GM18867 (cell line): ENCODE measurements around the gene TRMO.
"Not testable (repeated sequence)": the region's sequence is repeated elsewhere in the genome, so short reads cannot be mapped to it uniquely, and the experiment has no call there.

Source experiments
- ATAC-seq: cut with Tn5 transposase; IDR thresholded peaks from one replicate; pipeline ENCODE4 v1.9.1; 2021; ENCODE audit warnings: mild to moderate bottlenecking, moderate library complexity; ENCODE audit not compliant: unreplicated experiment

The TRMO gene

GRCh38 chr9:97921959-97922724 lies at the start of gene TRMO:
TSS of gene TRMO (minus strand) at chr9:97922500. CDS start at chr9:97922493, 7 bp downstream.
- peak; percentile 78 for ATAC-seq

- ATAC-seq, result no peak
Measured at GRCh38 chr9:97970165-97970564, 47.9 kb upstream of the TRMO start.

- no peak for ATAC-seq
Measured at GRCh38 chr9:97969014-97969413, 46.7 kb upstream of the TRMO start.

- no peak for ATAC-seq
Measured at GRCh38 chr9:97966493-97966892, 44.2 kb upstream of the TRMO start.

GRCh38 chr9:97964901-97965300 lies 42.6 kb upstream of the TRMO start:
- no peak for ATAC-seq

- no peak for ATAC-seq
Measured at GRCh38 chr9:97963232-97963631, 40.9 kb upstream of the TRMO start.

- ATAC-seq, result no peak
Measured at GRCh38 chr9:97962575-97962974, 40.3 kb upstream of the TRMO start.

GRCh38 chr9:97962136-97962535 lies 39.8 kb upstream of the TRMO start:
- ATAC-seq, result no peak

GRCh38 chr9:97961361-97961760 lies 39.1 kb upstream of the TRMO start:
- no peak for ATAC-seq

GRCh38 chr9:97960678-97961328 lies 38.5 kb upstream of the TRMO start:
- not testable (repeated sequence) for ATAC-seq

- ATAC-seq, result no peak
Measured at GRCh38 chr9:97959585-97959984, 37.3 kb upstream of the TRMO start.

GRCh38 chr9:97958812-97959511 lies 36.7 kb upstream of the TRMO start:
- no peak for ATAC-seq

GRCh38 chr9:97956331-97956730 lies 34.0 kb upstream of the TRMO start:
- ATAC-seq, result no peak

GRCh38 chr9:97954550-97954989 lies 32.3 kb upstream of the TRMO start:
- peak; percentile 88 for ATAC-seq

GRCh38 chr9:97950873-97951272 lies 28.6 kb upstream of the TRMO start:
- ATAC-seq, result not testable (repeated sequence)

GRCh38 chr9:97947094-97947493 lies 24.8 kb upstream of the TRMO start:
- ATAC-seq, result not testable (repeated sequence)

GRCh38 chr9:97945470-97945869 lies 23.2 kb upstream of the TRMO start:
- ATAC-seq, result not testable (repeated sequence)

- no peak for ATAC-seq
Measured at GRCh38 chr9:97944612-97945011, 22.3 kb upstream of the TRMO start.

GRCh38 chr9:97943308-97943855 lies 21.1 kb upstream of the TRMO start:
- ATAC-seq, result no peak

- no peak for ATAC-seq
Measured at GRCh38 chr9:97941323-97941722, 19.0 kb upstream of the TRMO start.

GRCh38 chr9:97940741-97941140 lies 18.4 kb upstream of the TRMO start:
- ATAC-seq, result no peak
